Stimulated activated CD8-positive, alpha-beta memory T cell treated with anti-CD3 and anti-CD28 coated beads, Interleukin-4, amount 100 ng/mL, for 48 hours (primary cell): ENCODE results near the gene STK4.

Experiments
- DNase-seq: peaks from one replicate; pipeline ENCODE4 v3.0.0-alpha.2; 2020

The STK4 gene

DNA sequence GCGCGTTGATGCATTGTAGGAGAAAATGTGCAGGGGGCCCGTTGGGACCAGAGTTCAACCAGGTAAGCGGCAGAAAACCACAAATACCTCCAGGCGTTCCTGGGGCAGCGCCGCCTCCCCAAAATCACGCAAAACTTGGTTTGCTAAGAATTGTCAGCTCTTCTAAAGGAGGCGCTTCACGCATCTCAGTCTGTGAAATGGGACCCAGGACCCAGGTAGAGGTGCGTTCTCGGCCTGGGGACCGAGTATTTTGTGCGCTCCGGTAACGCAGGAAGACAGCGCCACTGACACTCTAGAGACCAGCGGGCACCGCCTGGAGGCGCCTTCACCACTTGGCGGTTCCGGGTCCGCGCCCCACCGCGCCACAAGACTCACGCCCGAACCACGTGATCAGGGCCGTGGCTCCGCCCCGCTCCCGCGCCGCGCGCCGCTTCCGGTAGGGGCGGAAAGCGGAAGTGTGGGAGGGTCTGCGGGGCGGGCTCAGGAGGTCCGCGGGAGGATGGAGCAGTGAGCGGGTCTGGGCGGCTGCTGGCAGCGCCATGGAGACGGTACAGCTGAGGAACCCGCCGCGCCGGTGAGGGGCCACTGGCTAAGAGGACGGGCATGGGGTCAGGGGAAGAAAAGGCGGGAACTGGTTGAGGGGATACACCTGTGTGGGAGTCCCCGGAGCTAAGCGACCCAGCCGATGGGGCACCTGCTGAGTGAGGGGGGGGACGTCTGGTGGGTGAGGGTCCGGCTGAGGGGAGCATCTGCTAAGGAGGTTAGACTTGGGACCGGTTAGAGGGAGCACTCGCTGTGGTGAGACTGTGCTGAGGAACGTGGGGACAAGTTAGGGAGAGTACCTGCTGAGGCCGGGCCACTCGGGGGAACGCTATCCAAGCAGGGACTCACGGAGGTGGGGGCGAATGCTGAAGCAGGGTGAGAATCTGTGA lies at the start of gene STK4:
STK4 (plus strand) TSS at position 483 of the 932 bp plus-strand sequence; CDS start at position 540, 57 bp downstream.
- DNase-seq = peak; percentile 96

DNA sequence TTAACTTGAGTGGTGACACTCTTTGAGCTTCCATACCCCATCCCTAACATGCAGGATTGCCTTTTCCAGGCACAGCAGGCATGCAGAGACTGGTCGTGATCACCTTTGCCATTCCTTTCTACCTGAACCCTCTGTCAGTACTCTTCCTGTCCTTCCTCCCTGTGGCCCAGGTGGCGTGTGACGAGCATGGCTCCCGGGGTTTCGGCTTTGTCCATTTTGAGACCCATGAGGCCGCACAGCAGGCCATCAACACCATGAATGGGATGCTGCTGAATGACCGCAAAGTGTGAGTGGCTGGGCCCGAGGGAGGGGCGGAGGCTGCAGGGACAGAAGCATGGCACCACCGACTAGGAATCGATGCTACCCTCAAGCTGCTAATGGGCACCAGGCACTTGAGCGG lies 49.7 kb upstream of the STK4 start:
- DNase-seq = no peak

DNA sequence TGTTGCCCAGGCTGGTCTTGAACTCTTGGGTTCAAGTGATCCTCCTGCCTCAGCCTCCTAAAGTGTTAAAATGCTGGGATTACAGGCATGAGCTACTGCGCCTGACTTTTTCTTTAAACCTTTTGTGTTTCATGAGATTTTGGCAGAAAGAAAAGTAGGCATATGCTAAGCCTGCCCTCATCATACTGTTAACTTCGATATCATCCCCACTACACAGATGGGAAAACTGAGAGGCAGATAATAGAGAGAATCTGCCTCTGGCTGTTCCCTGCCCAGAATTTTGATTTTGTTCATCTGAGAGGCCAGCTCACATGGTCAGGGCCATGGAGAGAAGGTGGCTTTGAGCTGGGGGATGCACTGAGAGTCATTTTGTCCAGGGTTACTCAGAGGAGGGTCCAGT lies 48.9 kb upstream of the STK4 start:
- DNase-seq = no peak

DNA sequence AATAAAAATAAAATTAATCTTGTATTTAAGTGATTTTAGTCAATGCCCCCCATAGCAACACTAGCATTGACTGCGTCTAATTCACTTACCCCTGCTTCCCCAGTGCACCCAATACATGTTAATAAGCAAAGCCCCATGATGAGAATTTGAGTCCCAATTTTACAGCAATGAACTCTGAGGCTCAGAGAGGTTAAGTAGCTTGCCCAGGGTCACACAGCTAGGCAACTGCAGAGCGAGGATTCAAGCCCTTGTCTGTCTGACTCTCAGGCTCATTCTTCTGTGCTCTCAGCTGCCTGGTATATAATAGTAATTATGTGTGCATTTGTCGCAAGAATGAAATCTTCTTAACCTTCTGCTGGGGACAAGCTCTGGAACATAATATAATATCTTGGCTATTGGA lies 48.0 kb upstream of the STK4 start:
- DNase-seq = no peak

DNA sequence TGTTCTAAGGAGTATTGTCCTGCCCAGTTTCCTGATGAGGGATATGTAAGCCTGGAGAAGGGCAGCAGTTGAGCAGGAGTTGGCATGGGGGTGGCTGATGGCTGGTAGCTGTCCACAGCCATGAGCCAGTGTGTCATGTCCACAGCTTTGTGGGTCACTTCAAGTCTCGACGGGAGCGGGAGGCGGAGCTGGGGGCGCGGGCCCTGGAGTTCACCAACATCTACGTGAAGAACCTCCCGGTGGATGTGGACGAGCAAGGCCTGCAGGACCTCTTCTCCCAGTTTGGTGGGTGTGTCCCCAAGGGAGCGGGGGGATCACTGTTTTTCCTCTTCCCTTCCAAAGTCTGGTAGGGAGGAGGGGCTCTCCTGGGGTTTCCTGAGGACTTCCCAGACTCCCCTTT lies 47.6 kb upstream of the STK4 start:
- no peak for DNase-seq

DNA sequence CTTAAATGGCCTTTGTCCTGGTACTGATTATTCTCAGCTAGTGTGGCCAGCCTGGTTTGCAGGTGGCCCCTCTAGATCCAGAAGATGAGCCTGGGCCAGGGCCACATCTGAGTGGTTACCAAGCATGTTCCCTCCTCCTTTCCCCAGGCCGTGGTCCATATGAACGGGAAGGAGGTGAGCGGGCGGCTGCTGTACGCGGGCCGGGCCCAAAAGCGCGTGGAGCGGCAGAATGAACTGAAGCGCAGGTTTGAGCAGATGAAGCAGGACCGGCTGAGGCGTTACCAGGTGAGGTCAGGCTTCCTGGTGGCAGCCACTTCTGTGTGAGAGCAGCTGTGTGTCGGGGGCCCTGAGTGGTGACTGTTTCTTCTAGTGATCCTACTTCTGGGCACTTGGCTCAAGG lies 44.9 kb upstream of the STK4 start:
- DNase-seq = no peak

DNA sequence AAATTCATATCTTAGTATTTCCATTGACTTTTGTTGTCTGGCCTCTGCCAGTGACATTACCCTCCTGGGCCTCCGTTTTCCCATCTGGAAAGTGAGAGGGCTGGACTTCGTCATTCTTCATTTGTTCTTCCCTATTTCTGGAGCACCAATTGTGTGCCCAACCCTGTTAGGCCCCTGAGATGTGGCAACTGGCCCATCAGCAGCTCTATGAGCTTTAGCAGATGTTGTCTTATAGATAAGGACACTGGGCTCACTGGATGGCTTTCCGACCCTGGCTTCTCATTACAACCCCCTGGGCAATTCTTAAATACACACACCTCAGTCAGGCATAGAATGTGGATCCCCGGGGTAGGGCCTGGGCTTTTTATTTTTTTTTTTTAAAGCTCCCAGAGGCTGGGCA lies 41.8 kb upstream of the STK4 start:
- DNase-seq = no peak

DNA sequence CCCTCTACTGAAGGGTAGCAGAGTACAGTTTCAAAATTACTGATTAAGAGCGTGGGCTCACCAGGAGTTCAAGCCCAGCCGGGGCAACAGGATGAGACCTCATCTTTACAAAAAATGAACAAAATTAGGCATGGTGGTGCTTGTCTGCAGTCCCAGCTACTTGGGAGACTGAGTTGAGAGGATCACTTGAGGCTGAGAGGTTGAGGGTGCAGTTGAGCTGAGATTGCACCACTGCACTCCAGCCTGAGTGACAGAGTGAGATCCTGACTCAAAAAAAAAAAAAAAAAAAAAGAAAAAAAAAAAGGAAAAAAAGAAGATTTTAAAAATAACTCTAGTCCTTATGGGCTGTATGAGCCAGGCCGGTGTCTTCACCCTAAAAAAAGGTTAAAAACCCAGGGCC lies 37.7 kb upstream of the STK4 start:
- no peak for DNase-seq

DNA sequence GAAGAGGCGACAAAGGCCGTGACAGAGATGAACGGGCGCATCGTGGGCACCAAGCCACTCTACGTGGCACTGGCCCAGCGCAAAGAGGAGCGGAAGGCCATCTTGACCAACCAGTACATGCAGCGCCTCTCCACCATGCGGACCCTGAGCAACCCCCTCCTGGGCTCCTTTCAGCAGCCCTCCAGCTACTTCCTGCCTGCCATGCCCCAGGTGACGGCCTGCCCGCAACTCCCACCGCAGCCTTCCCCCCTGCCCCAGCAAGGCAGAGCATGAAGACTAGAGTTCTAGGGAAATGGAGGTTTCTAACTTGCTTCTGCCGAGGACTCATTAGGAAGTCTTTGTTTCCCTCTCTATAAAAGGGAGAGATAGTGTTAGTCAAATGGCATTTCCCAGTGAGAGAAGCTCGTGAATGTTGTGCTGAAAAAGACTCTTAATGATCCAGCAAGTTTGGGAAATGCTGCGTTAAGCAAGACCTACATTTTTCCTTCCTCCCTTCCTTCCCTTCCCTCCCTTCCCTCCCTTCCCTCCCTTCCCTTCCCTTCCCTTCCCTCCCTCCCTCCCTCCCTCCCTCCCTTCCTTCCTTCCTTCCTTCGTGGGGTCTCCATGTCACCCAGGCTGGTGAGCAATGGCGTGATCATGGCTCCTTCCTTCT lies 35.7 kb upstream of the STK4 start:
- no peak for DNase-seq

DNA sequence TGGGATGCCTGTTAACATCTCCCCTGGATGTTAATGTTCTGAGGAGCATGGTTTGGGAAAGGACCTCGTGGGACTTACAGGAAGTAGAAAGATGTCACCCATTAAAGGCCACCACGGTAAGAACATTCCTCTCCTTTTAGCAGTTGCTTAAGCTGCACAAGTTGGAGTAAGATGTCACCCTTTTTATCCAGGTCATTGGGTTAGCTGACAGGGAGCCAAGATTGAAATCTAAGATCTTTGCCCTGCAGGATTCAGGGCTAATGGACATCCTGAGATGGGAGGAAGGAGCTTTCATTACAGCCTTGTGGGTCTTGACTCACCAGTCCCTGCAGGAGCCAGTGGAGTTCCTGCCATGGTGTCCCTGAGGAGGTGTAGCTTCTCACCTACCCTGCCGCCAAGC lies 34.4 kb upstream of the STK4 start:
- no peak for DNase-seq

DNA sequence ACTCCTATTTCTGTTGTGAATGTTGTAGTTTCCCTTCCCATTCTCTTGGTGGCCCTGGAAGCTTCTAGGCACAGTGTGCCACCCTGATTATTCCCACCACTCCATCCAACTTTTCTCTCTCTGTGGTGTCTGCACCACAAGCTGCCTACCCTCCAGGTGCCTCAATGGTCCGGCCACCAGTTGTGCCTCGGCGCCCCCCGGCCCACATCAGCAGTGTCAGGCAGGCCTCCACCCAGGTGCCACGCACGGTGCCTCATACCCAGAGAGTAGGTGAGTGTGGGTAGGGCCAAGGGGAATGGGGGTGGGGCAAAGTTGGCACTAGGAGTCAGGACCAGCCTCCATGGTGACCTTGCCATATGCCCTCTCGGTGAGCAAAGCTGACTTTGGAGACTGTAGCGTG lies 33.4 kb upstream of the STK4 start:
- no peak for DNase-seq

DNA sequence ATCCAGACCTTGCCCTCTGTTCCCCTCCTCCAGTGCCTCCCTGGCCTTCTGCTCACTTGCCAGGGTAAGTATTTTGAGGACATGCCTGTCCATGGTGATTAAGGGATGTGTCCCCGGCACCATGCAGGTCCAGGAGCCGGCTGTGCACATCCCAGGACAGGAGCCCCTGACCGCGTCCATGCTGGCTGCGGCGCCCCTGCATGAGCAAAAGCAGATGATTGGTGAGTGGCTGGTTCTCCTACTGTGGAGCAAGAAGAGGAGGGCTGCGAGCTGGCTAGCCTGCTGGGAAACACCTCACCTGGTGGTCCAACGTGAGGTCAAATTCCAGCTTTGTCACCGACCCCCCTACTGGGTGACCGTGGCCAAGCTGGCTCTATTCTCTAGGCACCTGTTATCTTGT lies 29.8 kb upstream of the STK4 start:
- no peak for DNase-seq

DNA sequence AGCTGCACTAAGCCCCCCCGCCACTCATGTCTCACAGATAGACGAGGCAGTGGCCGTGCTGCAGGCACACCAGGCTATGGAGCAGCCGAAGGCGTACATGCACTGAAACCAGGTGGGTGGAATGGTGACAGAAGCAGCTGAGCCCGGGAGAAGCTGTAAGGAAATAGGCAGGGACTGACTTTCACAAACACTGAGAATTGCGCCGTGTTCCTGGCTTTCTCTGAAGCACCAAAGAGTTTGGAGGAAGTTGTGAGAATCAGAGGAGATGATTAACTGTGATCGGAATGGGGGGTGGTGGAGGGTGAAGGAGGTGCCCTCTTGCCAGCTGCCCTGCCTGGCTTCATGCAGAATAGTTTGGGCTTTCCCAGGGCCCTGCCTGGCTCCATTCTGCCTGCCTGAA lies 27.7 kb upstream of the STK4 start:
- no peak for DNase-seq

DNA sequence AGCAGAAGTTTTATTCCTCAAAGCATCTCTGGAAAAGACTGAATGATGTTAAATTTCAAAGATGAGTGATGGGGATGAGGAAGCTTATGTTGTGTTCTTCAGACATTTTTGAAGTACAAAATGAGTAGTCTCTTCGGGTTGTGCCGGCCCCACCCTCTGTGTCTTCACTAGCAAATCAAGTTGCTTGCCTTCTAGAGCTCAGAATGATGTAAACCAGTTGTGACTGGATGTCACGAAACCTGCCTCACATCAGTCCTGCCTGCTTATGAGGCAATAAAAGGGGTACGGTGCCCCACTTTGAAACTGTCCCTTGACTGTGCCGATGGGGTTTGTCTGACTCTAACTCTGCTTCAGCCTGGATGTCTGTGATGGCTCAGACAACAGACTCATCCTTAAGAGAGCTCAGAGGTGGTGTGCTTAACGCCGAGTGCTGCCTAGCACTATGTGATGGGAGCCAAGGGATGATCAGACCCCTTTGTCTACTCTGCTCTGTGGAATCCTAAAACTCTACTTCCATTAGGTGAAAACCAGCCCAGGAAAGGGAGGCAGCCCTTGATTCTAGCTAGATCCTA lies 25.1 kb upstream of the STK4 start:
- no peak for DNase-seq

DNA sequence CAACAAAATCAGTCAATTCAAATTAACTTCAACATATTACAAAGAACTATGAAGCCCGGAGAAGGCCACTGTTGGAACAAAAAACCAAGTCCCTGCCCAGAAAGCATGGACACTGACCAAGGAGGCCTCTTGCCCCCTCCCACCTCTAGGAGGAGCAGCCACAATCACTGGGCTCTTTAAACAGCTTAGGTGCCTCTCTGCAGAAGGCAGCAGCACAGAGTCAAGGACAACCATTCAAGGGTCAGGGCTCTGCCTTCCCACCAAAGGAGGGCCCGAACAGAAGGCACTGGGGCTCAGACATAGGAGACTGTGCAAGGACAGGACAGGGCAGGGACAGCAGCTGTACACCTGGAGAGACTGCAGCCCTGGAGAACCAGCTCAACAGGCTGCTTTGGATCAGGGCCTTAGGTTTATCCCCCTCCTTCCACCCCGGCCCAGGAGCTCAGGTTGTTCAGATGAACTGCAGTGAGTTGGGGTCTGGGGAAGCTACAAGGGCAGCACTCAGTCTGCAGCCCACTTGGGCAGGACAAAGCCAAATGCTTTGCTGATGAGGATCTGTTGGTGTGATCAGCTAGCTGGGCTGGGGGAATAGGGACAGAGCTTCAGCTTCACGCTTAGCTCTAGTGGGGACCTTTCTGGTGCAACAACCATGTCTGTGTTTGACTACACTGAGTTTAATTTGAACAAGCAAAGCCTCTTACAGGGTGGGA lies 23.9 kb upstream of the STK4 start:
- no peak for DNase-seq

DNA sequence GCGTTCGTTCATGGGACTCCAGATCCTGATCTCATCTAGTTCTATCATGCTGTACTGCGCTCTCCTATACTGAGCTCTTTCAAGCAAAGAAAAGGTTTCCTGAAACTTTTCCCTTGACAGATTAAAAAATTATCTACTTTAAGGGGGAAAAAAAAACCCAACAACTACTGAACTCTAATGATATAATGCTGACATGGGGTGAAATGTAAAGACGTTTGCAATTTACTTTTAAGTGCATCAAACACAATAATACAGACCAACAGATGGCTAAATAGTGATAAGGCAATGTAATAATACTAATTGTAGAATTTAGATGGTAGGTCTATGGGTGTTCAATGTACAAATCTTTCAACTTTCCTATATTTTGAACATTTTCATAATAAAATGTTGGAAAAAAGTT lies 22.5 kb upstream of the STK4 start:
- no peak for DNase-seq

DNA sequence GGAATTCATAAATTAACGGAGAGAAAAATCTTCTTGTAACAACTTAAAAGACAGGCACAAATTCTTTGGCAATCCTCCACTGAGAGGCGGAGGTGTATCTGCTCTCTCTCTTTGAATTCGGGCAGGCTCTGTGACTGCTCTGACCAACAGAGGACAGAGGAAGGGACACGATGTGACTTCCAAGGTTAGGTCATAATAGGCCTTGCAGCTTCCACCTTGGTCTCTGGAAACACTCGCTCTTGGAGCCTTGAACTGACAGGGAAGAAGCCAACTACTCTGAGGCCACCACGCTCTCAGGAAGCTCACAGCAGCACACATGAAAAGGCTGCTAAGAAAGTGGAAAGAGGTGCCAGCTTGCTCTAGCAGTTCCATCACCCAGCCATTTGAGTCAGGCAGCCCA lies 21.1 kb upstream of the STK4 start:
- DNase-seq = no peak

DNA sequence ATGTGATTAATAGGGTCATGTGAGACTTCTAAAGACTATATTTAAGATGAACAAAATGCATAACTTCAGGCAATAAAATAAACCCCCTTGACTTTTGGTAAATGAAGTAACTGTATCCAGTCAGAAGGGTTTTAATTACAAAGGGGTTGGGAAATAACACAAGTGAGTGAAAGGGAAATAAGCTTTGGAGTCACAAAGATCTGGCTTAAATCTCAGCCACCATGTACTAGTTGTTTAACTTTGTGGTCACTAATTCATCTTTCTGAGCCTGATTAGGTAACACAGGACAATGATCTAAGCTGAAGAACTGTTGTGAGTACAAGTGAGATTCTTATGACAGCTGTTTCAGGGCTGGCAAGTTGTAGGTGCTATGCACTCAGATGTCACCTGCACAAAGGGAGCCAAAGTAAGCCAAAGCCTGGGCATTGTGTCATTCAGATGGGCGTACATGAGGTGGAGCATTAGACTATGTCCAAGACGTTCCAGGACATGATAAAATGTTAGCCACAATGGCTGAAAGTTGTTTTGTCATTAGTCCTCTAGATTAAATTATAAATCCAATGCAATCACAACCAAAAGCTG lies 19.9 kb upstream of the STK4 start:
- no peak for DNase-seq

DNA sequence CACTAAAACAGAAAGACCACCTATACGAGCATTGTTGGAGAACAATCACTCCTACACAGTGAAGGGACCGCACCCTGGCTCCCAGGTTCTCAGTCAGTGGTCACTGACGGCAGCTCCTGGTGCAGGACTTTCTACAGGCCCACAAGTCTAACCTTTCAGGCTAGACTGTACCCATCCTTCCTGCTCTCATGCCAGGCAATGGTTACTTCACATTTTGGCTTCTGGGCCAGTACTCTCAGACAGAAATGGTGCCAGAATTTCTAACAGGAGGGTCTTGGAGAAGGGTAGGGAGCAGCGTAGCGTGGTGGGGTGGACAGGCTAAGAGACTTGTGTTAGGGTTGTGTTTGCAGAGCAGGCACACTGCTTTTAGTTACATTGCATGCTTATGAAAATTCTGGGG lies 18.2 kb upstream of the STK4 start:
- no peak for DNase-seq

DNA sequence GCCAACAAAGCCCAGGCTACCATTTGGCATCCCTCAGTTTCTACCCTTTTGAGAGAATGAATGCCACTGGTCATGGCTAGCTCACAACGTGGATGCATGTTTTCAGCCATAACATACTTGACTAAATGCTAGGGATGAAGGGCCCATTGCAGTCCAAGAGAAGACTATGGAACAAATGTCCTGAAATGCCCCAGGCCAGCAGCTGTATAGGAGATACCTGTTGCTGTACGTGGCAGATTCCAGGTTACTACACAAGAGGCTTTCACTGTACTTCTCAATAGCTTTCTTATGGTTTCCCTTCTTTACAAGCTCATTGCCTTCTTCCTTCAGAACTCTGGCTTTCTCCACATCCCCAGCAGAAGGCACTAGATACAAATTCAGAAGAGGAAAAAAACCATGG lies 17.8 kb upstream of the STK4 start:
- no peak for DNase-seq

DNA sequence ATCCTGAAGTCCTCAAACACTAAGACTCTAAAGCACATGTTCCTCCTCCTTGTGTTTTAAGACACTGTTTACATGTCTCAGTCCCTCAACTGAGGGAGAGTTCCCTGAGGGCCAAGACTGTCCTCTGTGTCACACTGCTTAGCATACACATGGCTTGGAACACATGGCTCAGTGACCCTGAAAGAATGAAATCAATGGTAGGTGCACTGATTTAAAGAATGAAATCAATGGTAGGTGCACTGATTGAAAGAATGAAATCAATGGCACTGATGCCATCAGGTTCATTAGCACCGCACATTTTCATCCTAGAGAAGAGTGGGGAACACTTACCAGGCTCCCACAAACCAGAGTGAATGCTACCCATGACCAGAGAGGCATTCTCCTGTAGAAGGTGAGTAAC lies 15.9 kb upstream of the STK4 start:
- DNase-seq = no peak

DNA sequence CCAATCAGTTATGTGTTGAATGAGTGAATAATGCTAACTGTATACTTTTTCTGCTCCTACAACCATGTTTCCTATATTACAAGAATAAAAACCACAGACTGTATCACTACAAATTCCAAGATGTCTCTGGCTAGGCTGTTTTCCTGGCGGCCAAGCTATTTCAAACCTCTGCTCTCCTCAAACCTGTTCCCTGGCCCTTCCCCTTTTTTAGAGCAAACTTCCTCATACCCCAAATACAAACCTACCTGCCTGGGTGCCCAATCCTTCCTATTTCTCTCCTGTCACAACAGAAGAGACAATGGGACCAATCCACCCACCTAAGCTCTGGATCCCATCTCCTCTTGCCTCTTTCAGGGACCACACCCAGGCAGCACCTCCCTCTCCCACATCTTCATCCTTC lies 13.6 kb upstream of the STK4 start:
- DNase-seq = no peak

DNA sequence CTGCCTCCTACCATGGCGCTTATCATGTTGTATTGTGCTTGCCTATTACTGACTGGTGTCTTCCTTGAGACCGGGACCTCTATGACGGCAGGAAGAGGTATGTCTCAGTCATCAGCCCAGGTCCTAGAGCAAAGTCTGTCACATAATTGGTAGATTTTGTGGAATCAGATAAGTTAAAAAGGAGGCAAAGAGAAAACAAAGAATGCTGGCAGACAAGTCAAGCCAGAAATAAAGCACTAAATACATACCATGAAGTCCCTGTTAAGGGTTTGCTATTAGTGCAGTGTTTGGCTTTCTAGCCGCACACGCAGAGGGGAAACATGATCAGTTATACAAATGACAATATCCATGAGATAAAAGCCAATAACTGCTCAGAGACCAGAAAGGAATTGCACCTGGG lies 12.1 kb upstream of the STK4 start:
- no peak for DNase-seq
